GM21723 (cell line): ENCODE results near the gene KCNJ3.
"Not testable (repeated sequence)": the region's sequence is repeated elsewhere in the genome, so short reads cannot be mapped to it uniquely, and the experiment has no call there.

Source experiments
- ATAC-seq: cut with Tn5 transposase; IDR thresholded peaks from one replicate; pipeline ENCODE4 v1.9.1; 2021; ENCODE audit warnings: mild to moderate bottlenecking, moderate library complexity; ENCODE audit not compliant: unreplicated experiment

KCNJ3 gene

DNA sequence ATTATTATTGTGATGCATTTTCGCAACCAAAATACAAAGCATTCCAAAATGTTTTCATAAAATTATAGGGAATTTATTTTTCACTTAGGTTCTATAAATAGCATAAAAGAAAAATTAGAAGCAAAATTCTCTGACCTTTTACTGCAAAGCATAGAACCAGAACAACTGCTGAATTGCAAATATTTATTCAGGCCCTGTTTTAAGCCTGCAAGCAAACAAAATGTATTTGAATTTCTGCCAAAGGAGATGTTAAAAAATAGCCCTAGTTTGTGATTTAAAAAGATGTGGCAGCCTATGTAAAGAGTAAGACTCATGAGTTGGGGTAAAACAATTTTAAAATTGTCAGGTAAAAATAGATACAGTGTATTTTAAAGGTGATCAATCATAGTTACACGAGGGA, 138.1 kb downstream of the KCNJ3 start:
- ATAC-seq: no peak

DNA sequence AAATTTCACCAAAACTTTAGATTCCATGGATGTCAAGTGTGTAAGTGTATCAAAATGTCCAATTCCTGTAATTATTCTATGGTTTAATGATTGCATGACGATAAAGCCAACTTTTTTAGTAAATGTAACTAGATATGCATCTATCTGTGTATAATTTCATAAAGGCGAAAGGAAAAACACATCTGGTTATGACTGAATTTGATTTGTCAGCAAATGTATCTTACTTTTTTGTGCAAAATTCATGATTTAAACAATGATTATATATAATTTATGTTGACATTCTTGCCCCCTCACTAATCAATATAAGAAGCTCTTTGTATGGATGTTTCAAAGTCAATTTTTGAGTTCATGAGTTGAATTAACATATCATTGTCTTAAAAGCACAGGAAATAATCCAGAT, 138.5 kb downstream of the KCNJ3 start:
- ATAC-seq: no peak

DNA sequence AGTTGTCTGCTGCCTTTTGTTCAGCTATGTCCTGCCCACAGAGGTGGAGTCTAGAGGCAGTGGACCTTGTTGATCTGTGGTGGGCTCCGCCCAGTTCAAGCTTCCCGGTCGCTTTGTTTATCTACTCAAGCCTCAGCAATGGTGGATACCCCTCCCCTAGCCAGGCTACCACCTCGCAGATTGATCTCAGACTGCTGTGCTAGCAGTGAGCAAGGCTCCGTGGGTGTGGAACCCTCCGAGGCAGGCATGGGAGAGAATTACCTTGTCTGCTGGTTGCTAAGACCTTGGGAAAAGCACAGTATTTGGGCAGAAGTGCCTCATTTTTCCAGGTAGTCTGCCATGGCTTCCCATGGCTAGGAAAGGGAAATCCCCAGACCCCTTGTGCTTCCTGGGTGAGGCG, 146.0 kb downstream of the KCNJ3 start:
- no peak for ATAC-seq

DNA sequence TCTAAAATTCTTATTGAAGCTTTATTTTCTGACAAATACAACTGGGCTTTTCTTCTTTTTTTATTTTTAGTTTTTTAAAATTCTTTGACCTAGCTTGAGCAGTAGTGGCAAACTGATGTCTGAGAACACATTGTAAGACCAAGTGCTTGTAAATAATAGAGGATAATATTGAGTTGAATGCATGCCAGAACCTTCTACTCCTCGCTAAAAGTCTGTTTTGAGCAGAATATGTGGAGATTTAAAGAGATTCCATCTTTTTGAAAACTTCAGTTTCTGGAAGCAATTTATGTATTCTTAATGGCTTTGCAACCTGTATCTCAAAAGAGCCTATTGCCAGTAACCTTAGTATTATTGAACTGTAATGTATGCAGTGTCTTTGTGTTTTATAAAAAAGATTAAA, 148.3 kb downstream of the KCNJ3 start:
- ATAC-seq: no peak

- ATAC-seq: no peak
Measured at GRCh38 chr2:154849482-154849881, 151.0 kb downstream of the KCNJ3 start.

- no peak for ATAC-seq
Measured at GRCh38 chr2:154850532-154850931, 152.0 kb downstream of the KCNJ3 start.

- ATAC-seq: no peak
Measured at GRCh38 chr2:154855138-154855537, 156.6 kb downstream of the KCNJ3 start.

- ATAC-seq: not testable (repeated sequence)
Measured at GRCh38 chr2:154867151-154867550, 168.7 kb downstream of the KCNJ3 start.

DNA sequence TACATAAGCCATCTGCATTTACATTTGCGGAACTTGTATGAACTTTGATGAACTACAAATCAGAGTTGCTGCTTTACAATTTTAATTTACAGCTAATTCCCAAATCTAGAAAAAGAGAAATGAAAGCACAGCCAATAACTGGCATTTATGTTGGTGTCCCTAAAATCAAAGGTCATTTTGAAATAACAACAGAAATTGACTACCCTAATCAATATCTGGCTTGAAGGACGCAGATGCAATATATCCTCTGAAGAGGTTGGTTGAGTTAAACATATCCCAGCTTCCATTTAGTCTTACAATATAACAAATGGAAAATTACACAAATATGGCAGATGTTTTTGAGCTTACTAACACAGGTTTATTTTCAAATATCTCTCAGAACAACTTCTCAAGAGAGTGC, 177.5 kb downstream of the KCNJ3 start:
- no peak for ATAC-seq

DNA sequence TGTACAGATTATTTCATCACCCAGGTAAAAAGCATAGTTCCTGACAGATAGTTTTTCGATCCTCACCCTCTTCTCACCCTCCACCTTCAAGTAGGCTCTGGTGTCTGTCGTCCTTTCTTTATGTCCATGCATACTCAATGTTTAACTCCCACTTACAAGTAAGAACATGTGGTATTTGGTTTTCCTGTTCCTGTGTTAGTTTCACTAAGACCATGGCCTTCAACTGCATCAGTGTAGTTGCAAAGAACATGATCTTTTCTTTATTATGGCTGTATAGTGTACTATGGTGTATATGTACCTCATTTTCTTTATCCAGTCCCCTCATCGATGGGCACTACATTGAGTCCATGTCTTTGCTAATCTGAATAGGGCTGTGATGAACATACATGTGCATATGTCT, 184.2 kb downstream of the KCNJ3 start:
- no peak for ATAC-seq

GRCh38 chr2:154886316-154886715, 187.8 kb downstream of the KCNJ3 start:
- ATAC-seq: no peak

- ATAC-seq: no peak
Measured at GRCh38 chr2:154898269-154898668, 199.8 kb downstream of the KCNJ3 start.

- no peak for ATAC-seq
Measured at GRCh38 chr2:154901063-154901462, 202.6 kb downstream of the KCNJ3 start.
